Kidney capillary endothelial cell (primary cell): ENCODE data around the gene ATP6V1B1.

Experiments used
- DNase-seq: peaks from one replicate; pipeline ENCODE4 v3.0.0-alpha.2; 2018; ENCODE audit warnings: low spot score

Gene ATP6V1B1

GRCh38 chr2:70901227-70902066, 34.3 kb upstream of the ATP6V1B1 start:
- no peak for DNase-seq

GRCh38 chr2:70902067-70902442, 33.6 kb upstream of the ATP6V1B1 start:
- DNase-seq: no peak

GRCh38 chr2:70902579-70902978, 33.1 kb upstream of the ATP6V1B1 start:
- DNase-seq: no peak

GRCh38 chr2:70903171-70903570, 32.5 kb upstream of the ATP6V1B1 start:
- no peak for DNase-seq

- no peak for DNase-seq
Measured at GRCh38 chr2:70903641-70904340, 31.9 kb upstream of the ATP6V1B1 start.

- DNase-seq: no peak
Measured at GRCh38 chr2:70904371-70905216, 31.1 kb upstream of the ATP6V1B1 start.

- no peak for DNase-seq
Measured at GRCh38 chr2:70905443-70906421, 30.0 kb upstream of the ATP6V1B1 start.

GRCh38 chr2:70906439-70907005, 29.2 kb upstream of the ATP6V1B1 start:
- no peak for DNase-seq

- DNase-seq: no peak
Measured at GRCh38 chr2:70907130-70908057, 28.3 kb upstream of the ATP6V1B1 start.

GRCh38 chr2:70916291-70916690, 19.4 kb upstream of the ATP6V1B1 start:
- DNase-seq: no peak

- no peak for DNase-seq
Measured at GRCh38 chr2:70918016-70918415, 17.7 kb upstream of the ATP6V1B1 start.

- DNase-seq: peak; percentile 77
Measured at GRCh38 chr2:70919672-70920366, 15.9 kb upstream of the ATP6V1B1 start.

GRCh38 chr2:70920367-70920715, 15.4 kb upstream of the ATP6V1B1 start:
- DNase-seq: no peak

- no peak for DNase-seq
Measured at GRCh38 chr2:70921031-70921430, 14.7 kb upstream of the ATP6V1B1 start.

GRCh38 chr2:70921839-70922234, 13.9 kb upstream of the ATP6V1B1 start:
- peak; percentile 75 for DNase-seq

- DNase-seq: no peak
Measured at GRCh38 chr2:70922235-70923234, 13.2 kb upstream of the ATP6V1B1 start.

- DNase-seq: no peak
Measured at GRCh38 chr2:70923378-70924015, 12.2 kb upstream of the ATP6V1B1 start.

GRCh38 chr2:70926042-70926441, 9.7 kb upstream of the ATP6V1B1 start:
- DNase-seq: no peak
